ENCODE data around the gene RIMS3. TPM values are rescaled to one million over a fixed set of nuclear protein-coding genes. Genes with fewer than 3 reads are reported as not detected.

Gene RIMS3
- total RNA-seq, 1 donor from 2014 or later = 7.2 TPM

GRCh38 chr1:40659649-40659947 lies 5.9 kb downstream of the RIMS3 start:
- TF ChIP-seq, protein P1, sequence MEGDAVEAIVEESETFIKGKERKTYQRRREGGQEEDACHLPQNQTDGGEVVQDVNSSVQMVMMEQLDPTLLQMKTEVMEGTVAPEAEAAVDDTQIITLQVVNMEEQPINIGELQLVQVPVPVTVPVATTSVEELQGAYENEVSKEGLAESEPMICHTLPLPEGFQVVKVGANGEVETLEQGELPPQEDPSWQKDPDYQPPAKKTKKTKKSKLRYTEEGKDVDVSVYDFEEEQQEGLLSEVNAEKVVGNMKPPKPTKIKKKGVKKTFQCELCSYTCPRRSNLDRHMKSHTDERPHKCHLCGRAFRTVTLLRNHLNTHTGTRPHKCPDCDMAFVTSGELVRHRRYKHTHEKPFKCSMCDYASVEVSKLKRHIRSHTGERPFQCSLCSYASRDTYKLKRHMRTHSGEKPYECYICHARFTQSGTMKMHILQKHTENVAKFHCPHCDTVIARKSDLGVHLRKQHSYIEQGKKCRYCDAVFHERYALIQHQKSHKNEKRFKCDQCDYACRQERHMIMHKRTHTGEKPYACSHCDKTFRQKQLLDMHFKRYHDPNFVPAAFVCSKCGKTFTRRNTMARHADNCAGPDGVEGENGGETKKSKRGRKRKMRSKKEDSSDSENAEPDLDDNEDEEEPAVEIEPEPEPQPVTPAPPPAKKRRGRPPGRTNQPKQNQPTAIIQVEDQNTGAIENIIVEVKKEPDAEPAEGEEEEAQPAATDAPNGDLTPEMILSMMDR (IDR thresholded peaks at IDR 0.05; ENCODE audit: unreplicated experiment) = no peak
- peaks cover 3% of the 10 kb centered on the region for H3K4me1 Mint-ChIP-seq (ENCODE audit: low read depth)
- no peaks in the 10 kb centered on the region for H3K36me3 Mint-ChIP-seq (ENCODE audit: insufficient read depth)
- no peak for DNase-seq (ENCODE audit: low spot score, unreplicated experiment)
- no peak overlapping the region for H3K4me3 Mint-ChIP-seq (ENCODE audit: low read depth)
- peaks cover 26% of the 10 kb centered on the region for H3K27me3 Mint-ChIP-seq
- H3K9me3 Mint-ChIP-seq (ENCODE audit: low read depth) = no peaks in the 10 kb centered on the region
- H3K27ac Mint-ChIP-seq = no peak overlapping the region

- Mint-ChIP-seq H3K27ac (no peak overlapping the region), H3K4me3 (ENCODE audit: low read depth) (no peak overlapping the region), H3K4me1 (ENCODE audit: low read depth) (peaks cover 7% of the 10 kb centered on the region), H3K36me3 (ENCODE audit: insufficient read depth) (no peaks in the 10 kb centered on the region), H3K9me3 (ENCODE audit: low read depth) (no peaks in the 10 kb centered on the region), H3K27me3 (peaks cover 26% of the 10 kb centered on the region)
- DNase-seq (ENCODE audit: low spot score, unreplicated experiment) = no peak
- TF ChIP-seq, protein P1 (IDR thresholded peaks at IDR 0.05; ENCODE audit: unreplicated experiment) = no peak
These were observed 6.5 kb downstream of the RIMS3 start for GRCh38 chr1:40658751-40659648.

DNA sequence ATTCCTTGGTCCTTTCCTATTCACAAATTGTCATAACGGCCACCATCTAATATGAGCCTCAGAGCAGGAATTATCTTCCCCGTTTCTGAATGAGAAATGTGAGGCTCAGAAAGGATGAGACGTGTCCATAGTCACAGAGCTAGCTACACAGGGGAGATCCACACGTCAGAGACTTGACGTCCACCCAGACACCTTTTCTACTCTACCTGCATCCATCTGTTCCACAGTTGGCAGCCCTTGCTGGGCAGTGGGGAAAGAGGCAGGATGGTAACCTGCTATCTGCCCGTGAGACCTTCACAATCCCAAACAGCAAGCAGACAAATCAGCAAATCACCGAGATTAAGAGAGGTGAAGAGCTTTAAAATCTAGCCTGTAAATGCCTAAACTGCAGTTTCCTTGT lies 8.4 kb downstream of the RIMS3 start:
- H3K4me1 Mint-ChIP-seq (ENCODE audit: low read depth) = peaks cover 7% of the 10 kb centered on the region
- no peaks in the 10 kb centered on the region for H3K36me3 Mint-ChIP-seq (ENCODE audit: insufficient read depth)
- H3K27me3 Mint-ChIP-seq = peaks cover 11% of the 10 kb centered on the region
- H3K9me3 Mint-ChIP-seq (ENCODE audit: low read depth) = no peaks in the 10 kb centered on the region
- H3K4me3 Mint-ChIP-seq (ENCODE audit: low read depth) = no peak overlapping the region
- TF ChIP-seq, protein P1 (IDR thresholded peaks at IDR 0.05; ENCODE audit: unreplicated experiment) = no peak
- no peak for DNase-seq (ENCODE audit: low spot score, unreplicated experiment)
- no peak overlapping the region for H3K27ac Mint-ChIP-seq

GRCh38 chr1:40653851-40654537 lies 11.5 kb downstream of the RIMS3 start:
- Mint-ChIP-seq H3K36me3 (ENCODE audit: insufficient read depth) (no peaks in the 10 kb centered on the region), H3K9me3 (ENCODE audit: low read depth) (no peaks in the 10 kb centered on the region), H3K4me1 (ENCODE audit: low read depth) (peaks cover 7% of the 10 kb centered on the region), H3K27ac (peak overlapping the region; percentile 75), H3K4me3 (ENCODE audit: low read depth) (peak overlapping the region; percentile 75), H3K27me3 (peaks cover 8% of the 10 kb centered on the region)
- peak; percentile 59 for DNase-seq (ENCODE audit: low spot score, unreplicated experiment)
- TF ChIP-seq, protein P1 (IDR thresholded peaks at IDR 0.05; ENCODE audit: unreplicated experiment) = no peak

DNA sequence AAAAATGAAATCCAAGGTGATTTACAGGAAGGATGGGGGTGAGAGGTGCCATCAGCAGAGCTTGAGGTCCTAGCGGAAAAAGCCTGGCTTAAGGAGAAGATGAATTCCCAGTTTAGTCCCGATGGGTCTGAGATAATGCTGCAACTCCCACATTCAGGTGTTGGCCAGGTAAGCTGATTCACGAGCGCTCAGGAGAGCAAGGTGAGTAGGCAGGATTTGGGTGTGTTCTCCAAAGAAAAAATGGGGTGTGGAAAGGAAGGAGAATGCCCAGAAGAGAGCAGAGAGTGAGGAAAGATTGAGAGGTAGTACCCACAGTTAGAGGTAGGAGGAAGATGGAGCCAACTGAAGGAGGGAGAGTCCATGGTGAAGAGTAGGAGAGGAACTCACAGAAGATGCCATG lies 12.5 kb downstream of the RIMS3 start:
- Mint-ChIP-seq H3K9me3 (ENCODE audit: low read depth) (no peaks in the 10 kb centered on the region), H3K27ac (no peak overlapping the region), H3K27me3 (peaks cover 9% of the 10 kb centered on the region), H3K4me1 (ENCODE audit: low read depth) (peaks cover 7% of the 10 kb centered on the region), H3K36me3 (ENCODE audit: insufficient read depth) (no peaks in the 10 kb centered on the region), H3K4me3 (ENCODE audit: low read depth) (no peak overlapping the region)
- TF ChIP-seq, protein P1 (IDR thresholded peaks at IDR 0.05; ENCODE audit: unreplicated experiment) = no peak
- DNase-seq (ENCODE audit: low spot score, unreplicated experiment) = no peak

Measured in progenitor cell of endocrine pancreas (in vitro differentiated cells).